ENCODE measurements around the gene U2AF2.

Gene U2AF2

DNA sequence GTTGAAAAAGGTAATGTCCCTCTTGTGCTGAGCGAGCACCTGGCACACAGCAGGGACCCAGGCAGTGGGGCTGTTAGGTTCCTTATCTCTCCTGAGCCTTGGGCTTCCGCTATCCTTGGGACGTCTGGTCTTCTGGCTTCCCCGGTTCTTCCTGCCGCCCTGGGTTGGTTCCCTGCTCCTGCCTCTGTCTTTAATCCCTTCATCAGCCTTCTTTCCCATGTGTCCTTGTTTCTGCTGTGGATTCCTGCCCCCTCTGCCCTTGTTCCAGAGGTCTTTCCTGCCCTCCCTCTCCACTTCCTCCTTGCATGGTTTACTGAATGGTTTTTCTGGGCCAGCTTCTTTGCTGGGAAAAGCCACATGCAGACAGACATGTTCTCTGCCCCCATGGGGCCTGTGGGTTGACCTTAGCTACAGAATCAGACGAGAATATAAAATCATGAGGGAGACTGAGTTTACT, 22.8 kb downstream of the U2AF2 start:
- no peak for DNase-seq

DNA sequence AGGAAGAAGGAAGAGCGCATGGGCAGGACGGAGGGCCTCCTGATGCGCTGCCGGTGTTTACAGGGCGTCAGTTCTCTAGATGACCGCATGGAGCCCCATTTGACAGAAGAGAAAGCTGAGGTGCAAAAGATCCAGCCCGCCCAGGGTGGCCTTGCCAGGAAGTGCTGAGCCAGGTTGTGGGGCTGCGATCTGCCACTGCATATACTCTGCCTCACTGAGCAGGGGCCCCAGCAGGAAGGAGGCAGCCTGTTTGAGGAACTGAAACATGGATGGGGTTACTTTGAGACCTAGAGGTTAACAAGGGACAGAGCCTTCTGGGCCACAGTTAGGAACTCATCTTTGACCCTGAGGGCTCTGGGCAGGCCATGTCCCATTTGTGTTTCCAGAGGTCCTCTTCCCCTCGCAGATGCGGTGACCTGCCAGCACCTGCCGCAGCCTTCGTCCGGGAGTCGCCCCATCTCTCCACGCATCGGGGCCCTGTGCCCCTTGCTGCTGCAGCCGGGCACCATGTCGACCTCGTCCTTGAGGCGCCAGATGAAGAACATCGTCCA, 23.4 kb downstream of the U2AF2 start:
- no peak for DNase-seq

DNA sequence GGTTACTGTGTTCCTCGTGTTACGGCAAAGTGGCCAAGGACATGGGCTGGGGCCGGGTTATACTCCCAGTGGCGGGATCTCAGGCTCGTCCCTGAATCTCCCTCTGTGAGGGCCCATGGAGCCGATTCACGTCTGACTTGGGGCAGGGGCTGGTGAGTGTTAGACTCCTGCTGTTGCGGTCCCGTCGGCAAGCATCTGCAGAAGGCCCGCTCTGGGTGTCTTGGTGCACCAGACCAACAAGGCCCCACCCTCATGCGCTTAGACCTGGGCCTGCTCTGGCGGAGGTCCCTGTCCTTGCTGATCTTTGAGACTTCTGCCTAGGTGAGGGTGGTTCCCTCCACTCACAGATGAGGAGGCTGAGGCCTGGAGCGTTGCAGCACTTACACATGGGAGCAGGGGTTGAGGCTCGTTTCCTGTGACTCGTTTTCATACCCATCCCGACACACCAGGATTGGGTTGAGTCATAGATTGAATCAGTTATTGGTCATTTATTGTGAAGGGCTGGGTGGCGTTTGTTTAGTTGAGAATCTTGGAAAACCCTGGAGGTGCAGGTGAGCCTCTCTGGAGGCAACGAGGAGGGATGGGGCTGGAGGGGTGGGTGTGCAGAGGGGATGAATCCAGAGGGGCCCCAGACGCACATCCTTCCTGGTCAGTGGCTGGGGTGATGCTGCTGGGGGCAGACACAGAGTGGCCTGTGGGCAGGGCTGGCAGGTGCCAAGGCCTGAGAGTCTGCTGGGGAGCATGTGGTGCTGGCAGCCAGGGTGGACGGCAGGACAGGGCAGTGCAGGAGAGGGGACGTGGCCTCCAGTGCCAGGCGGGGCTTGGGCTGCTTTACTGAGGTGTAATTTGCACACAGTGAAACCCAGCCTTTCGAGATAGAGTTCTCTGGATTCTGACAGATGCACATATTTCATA, 24.8 kb downstream of the U2AF2 start:
- DNase-seq: no peak

DNA sequence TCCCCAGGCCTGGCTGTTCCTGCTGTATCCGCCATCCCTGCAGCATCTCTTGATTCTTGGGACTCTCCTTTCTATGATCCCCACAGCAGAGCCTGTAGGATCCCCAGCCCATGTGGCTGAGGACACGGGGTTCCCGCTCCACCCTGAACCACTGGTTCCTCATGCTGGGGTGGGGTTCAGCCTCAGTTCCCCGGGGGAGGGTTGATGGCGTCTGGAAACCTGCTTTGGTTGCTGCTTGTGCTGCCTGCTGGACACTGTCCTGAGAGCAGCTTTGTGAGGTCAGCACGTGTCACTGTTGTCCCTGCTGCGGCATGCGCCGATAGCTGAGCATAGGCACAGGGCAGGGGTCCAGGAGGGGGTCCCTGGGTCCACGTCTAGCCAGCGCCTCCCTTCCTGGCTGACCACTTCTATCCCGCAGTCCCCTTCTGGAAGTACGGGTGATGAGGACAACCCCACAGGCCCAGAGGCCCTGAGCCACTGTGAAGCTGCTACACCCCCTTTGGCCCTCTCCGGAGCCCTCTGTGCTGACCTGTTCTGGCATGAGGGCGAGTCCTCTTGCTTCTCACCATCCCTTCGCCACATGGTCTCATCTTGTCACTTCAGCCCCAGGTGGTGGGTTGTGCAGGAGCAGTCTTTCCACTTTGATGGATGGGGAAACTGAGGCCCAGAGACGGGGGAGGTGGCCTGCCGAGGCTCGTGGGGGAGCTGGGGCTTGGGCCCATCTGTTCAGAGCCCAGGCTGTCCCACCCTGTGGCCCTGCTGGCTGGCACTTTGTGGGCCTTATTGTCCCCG, 25.7 kb downstream of the U2AF2 start:
- DNase-seq: no peak

DNA sequence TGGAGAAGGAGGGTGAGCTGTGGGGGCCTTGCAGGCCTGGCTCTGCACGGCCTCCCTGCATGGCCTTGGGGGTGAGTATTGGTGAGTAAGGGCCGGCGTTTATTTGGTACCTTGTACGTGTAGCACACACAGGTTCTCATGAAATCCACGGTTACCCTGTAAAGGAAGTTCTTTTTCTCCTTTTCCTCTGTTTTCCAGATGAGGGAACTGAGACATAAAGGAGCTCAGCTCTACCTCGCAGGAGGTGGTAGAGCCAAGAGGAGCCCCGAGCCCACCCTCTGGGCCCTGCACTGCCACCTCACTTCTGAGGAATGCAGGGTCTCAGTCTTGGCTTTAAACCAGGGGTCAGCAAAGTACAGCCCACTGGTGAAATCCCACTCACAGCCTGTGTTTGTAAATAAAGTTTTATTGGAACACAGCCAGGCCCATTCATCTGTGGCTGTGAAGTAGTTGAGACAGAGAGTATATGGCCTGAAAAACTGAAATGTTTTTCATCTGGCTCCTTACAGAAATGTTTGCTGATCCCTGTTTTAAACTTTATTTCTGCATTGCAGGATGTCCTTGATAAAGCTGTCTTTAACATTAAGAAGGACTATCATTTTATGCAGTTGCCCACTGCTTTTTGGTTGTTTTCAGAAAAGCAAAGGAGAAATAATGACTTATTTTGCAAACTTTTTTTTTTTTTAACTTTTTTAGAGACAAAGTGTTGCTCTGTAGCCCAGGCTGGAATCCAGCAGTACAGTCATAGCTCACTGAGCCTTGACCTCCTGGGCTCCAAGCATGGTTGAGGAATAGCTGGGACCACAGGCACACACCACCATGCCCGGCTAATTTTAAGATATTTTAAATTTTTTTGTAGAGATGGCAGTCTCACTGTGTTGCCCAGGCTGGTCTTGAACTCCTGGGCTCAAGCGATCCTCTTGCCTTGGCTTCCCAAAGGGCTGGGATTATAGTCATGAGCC, 26.6 kb downstream of the U2AF2 start:
- no peak for DNase-seq

DNA sequence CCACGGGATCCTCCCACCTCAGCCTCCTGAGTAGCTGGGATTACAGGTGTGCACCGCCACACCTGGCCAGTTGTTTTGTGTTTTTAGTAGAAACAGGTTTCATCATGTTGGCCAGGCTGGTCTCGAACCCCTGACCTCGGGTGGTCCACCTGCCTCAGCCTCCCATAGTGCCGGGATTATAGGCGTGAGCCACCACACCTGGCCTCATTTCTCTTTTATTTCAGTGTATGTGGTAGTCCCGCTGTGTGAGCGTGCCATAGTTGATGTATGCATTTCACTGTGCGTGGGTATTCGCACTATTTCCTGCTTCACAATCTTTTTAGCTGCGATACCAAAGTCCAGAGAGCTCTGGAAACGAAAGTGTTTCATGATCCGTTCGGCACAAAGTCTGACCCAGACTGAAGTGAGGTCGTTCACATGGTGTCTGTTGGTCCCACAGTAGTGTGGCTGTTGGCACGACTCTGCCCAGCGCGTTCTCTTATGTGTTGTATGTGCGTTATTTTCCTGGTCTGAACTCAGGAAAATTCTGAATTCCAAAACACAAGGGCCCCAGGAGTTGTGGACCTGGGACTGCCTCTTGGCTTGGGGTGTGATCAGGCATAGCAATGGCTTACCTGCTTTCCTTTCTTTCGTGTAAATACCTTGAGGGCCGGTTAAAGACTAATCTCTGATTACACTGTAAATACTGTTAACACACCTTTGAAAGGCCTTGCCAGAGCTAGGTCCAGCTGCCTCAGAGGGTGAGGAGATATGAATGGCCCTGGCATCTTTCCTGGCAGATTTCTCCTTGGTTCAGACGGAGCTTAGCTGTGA, 28.8 kb downstream of the U2AF2 start:
- DNase-seq: no peak

DNA sequence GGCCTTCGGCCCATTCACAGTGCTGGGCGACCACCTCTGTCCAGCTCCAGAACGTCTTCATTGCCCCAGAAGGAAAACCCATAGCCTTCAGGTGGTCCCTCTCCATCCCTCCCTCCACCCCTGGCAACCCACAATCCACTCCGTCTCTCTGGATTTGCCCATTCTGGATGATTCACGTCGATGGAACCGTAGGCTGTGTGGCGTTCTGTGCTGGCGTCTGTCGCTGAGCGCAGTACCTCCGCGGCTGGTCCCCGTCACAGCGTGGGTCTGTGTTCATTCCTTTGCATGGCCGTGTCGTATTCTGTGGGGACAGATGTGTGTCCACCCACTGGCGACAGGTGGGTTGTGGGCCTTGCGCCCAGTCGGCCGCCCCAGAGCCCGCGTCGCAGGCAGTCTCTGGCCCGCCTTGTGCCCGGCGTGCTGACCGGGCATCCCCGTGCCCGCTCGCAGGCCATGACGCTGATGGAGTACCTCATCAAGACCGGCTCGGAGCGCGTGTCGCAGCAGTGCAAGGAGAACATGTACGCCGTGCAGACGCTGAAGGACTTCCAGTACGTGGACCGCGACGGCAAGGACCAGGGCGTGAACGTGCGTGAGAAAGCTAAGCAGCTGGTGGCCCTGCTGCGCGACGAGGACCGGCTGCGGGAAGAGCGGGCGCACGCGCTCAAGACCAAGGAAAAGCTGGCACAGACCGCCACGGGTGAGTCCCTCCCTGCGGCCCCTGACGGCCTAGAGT, 30.3 kb downstream of the U2AF2 start:
- DNase-seq: no peak

DNA sequence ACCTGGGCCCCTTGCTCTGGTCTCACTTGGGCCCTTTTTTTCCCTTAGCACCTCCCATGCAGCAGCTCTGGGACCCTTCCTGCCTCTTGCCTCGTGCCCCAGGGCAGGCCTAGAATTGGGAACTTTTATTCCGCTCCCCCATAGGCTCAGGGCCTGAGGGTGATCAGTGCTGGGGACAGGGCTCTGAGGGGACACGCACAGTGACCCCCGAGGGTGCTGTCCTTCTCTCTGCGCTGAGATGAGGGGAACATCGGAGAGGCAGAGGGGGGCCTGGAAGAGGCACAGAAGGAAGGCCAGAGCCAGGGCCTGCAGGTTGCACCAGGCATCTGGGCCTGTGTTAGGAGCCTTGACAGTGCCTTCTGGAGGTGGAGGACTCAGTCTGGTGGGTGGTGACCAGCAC, 30.9 kb downstream of the U2AF2 start:
- DNase-seq: no peak

DNA sequence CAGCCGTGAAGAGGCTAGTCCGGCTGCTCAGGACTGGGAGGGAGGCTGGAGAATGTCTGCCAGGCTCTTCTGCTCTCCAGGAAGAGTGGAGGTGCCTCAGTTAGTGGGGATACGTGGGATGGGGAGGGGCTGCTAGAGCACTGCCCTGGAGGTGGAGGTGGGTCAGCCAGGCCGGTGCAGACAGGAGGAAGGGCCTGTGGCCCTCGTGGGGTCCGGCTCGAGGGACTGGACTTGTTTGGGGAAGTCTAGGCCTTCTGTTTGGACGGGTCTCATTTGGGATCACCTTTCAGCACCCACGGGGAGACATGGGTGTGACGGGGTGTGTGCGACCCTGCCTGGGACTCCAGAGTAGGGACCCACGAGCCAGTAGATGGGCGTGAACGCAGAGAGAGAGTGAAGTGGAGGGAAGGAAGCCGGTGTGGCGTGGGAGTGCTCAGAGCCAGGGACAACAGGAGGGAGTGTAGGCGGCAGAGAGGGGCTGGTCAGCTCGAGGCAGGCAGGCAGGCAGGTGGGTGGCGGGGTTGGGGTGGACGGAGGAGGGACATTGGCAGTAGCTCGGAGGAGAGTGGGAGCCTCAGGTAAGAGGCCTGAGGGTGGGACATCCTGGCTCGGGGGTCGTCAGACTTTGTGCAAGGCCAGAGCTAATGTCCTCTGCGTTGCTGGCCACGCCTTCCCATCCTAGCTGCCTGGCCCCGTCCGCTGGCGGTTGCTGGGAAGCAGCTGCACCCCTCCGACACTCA, 31.6 kb downstream of the U2AF2 start:
- no peak for DNase-seq

DNA sequence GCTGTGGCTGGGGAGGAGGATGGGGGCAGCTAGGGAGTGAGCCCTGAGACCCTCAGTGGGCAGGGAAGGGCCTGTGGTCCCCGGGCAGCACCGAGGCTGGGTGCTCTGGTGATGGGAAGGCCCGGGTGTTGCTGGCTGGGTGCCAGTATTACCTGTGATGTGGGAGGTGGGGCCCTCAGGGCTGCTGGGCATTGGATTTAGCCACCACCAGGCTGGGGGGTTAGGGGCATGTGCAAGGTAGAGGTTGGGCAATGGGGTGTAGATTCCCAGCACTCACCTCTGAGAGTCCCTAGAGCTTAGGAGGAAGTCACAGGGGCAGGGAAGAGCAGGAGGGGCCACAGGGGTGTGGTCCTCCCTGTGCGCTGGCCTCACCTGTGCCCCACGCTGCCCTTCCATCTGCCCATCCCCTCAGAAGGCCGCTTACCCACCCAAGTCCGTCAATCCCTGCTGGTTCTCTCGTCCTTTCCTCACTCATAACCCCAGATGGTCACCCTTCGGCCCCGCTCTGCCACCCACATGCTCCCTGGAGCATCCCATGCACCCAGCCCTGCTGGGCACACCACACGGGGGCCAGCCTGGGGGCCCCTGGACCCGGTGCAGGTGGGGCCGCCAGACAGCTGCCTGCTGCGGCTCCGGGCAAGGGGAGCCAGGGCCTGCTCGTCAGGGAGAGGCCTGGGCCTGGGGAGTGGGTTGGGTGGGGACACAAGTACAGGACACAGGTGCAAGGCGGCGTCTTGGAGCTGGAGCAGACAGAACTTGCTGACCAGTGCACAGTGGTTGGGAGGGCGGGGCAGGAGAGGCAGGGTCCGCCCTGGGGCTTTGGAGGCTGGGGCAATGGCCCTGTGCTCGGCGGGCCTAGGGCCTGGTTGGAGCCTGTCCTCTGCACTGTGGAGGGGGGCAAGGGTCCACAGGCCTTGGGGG, 32.7 kb downstream of the U2AF2 start:
- DNase-seq: no peak

DNA sequence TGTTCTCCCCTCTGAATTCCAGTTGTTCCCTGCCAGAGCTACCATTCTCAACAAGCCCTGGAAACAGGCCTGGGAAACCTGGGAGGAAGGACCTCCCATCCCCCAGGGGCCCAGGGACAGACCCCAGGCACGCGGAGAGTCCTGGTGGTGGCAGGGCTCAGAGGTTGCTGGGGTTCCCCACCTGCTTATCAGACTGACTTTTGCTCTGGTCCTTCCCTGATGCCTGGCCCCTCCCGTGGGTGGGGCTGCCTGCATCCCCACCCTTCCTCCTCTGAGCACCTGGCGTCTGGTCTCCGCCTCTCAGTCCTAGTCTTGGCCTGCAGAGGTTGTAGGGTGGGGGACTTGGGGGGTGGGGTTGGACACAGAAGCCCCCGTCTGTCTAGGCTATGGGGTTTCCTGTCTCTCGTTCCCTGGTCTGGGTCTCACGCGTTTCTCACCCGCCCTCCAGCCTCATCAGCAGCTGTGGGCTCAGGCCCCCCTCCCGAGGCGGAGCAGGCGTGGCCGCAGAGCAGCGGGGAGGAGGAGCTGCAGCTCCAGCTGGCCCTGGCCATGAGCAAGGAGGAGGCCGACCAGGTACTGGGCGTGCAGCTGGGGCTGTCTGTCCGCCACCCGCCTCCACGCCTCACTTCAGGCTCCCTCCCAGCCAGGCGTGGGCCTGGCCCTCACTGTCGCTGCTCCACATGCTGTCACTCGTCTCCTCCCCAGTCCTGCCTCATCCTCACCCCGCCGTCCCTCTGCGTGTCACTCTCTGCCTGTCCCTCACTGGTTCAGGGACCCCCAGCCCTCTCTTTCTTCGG, 33.8 kb downstream of the U2AF2 start:
- no peak for DNase-seq

DNA sequence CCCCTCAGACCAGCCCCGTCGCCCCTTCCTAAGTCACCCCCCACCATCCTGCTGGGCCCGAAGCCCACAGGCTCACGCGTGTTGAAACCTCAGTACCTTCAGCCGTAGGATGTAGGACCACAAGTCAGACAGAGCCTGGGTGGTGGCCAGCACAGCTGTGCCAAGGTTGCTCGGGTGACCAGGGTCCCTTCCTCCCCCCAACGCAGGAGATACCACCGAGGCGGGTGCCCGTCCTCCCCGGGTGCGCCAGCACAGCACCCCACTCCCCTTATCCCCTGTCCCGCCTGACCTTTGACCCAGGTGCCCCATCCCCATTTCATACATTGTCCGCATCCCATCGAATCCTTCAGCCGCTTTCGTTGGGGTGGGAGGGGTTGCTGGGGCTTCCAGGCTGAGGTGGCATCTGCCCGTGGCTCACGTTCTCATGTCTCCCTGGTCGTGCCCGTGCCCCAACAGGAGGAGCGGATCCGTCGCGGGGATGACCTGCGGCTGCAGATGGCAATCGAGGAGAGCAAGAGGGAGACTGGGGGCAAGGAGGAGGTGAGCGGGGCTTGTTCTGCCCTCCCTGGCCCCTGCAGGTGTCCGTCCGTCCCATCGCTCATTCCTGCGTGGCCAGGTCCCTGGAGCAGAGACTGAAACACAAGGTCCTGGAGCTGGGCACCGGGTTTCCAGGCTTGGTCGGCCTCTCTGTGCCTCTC, 34.7 kb downstream of the U2AF2 start:
- no peak for DNase-seq

DNA sequence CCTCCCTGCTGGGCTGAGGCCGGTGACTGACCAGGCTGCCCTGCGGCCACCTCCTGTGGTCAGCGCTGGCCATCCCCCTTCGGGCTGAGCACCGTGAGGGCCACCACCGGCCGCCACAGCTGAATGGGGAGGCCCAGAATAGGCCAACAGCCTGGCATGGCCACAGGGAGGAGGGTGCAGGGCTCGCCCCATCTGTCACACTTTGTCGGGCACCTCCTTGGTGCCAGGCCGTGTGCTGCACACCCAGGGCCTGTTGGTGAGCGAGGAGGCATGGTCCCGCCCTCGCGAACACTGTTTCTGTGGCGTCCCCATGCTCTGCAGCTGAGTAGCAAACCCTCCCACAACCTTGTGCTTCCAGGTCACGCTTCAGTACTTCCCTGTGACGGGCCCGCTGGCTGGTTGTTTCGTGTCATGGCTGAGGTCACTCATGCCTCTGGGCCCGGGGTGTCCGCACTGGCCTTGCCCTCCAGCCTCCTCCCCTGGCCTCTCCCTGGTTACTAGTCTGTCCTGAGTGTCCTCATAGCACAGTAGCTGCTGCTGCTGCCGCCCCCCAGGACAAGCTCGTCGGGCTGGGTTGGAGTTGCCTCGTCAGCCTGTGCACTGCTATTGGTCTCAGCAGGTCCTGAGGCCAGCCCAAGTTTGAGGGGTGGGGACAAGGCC, 35.4 kb downstream of the U2AF2 start:
- DNase-seq: no peak

DNA sequence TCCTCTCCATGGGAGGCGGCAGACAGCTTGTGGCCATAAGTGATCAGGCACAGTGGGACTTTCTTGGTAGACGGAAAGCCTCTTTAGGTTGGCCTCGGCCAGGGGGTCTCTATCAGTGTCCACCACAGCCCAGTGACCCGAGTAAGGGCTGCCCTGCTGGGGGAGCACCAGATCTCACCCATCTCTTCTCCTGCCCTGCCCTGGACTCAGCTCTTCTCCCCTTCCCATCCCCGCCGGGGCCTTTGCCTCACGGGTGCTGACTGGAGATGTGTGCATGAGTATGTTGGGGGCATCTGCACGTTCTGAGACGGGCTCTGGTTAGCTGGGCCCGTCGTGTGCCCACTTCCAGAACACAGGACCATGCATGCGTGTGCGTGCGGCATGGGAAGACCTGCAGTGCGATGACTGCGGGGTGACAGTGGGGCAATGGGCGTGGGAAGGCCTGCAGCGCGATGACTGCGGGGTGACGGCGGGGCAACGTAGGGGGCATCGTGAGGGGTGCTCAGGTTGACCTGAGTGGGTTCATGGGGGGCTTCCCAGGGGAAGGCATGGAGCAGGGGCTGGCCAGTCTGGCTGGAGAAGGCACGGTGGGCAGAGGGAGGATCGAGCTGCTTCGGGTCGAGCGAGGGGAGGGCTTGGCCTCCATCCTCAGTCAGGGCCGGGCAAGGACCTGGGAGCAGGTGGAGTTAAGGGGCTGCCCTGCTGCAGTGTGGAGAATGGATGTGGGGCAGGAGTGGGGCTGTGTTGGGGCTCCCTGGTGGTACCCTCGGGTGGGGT, 36.1 kb downstream of the U2AF2 start:
- DNase-seq: no peak

DNA sequence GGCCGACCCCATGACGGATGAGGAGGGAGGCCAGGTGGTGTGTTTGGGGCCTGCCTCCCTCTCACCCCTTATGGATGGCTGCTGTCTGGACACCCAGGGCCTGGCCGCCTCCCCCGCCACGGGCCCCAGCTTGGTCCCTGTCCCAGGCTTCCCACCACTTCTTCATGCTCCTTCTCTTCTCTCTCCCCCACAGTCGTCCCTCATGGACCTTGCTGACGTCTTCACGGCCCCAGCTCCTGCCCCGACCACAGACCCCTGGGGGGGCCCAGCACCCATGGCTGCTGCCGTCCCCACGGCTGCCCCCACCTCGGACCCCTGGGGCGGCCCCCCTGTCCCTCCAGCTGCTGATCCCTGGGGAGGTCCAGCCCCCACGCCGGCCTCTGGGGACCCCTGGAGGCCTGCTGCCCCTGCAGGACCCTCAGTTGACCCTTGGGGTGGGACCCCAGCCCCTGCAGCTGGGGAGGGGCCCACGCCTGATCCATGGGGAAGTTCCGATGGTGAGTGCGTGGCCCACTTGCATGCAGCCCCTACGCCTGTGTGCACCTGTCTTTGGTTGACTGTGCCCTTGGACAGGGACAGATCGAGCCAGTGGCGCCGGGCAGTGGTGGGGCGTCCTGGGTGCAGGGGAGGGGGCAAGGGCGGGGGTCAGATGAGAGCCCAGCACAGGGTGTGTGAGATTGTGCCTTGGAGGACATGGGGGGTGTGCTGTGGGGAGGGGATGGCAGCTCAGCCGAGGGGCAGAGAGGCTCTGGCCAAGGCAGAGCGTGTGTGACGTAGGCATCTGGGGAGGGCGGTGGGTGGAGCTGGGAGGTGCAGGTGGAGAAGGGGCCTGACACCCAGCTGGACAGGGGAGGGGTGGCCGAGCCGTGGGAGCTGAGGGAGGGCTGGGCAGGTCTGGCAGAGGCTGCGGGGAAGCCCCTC, 37.0 kb downstream of the U2AF2 start:
- DNase-seq: no peak

Measured in NCI-H1694 treated with DMSO at 0.1 percent for 48 hours (cell line).